OCI-LY1 (cell line): ENCODE data around the gene TICAM1.
A peak's percentile ranks its signal among the peaks of the same experiment; 100 is the strongest.
"Not testable (repeated sequence)": the region's sequence is repeated elsewhere in the genome, so short reads cannot be mapped to it uniquely, and the experiment has no call there.

Experiments
- H2AFZ ChIP-seq: fragments of 200-600 bp; sonication (generic), shearing (Covaris generic); 2 replicates; pipeline ENCODE4 v1.6.0; 2014; ENCODE audit warnings: antibody characterized with exemption, mild to moderate bottlenecking, low read length
- H3F3A ChIP-seq: fragments of 200-600 bp; sonication (generic), shearing (Covaris generic); 2 replicates; pipeline ENCODE4 v1.6.0; 2014; ENCODE audit warnings: mild to moderate bottlenecking, antibody characterized with exemption, low read length, moderate library complexity; ENCODE audit not compliant: insufficient read depth
- H3K27ac ChIP-seq: fragments of 200-600 bp; sonication (generic); 2 replicates; pipeline ENCODE4 v1.5.1; 2014; ENCODE audit warnings: low read length, mixed run types, mild to moderate bottlenecking, low read depth; ENCODE audit not compliant: poor library complexity, severe bottlenecking
- H3K27me3 ChIP-seq: fragments of 200-600 bp; sonication (generic); 2 replicates; pipeline ENCODE4 v1.6.0; 2014; ENCODE audit warnings: antibody characterized with exemption, mild to moderate bottlenecking, low read length, moderate library complexity; ENCODE audit not compliant: insufficient read depth
- H3K36me3 ChIP-seq: fragments of 200-600 bp; sonication (generic); 2 replicates; pipeline ENCODE4 v1.6.1; 2014; ENCODE audit warnings: mild to moderate bottlenecking, antibody characterized with exemption, low read length, moderate library complexity, mixed read lengths; ENCODE audit not compliant: insufficient read depth
- H3K4me1 ChIP-seq: fragments of 200-600 bp; sonication (generic); 2 replicates; pipeline ENCODE4 v1.5.1; 2014; ENCODE audit warnings: mild to moderate bottlenecking, low read length, moderate library complexity; ENCODE audit not compliant: insufficient read depth, severe bottlenecking
- H3K4me2 ChIP-seq: fragments of 200-600 bp; sonication (generic), shearing (Covaris generic); 2 replicates; pipeline ENCODE4 v1.6.1; 2014; ENCODE audit warnings: low read length
- H3K4me3 ChIP-seq: fragments of 200-600 bp; sonication (generic); 2 replicates; pipeline ENCODE4 v1.5.1; 2014; ENCODE audit warnings: low read length, low read depth, mild to moderate bottlenecking, mixed read lengths; ENCODE audit not compliant: poor library complexity, severe bottlenecking
- H3K79me2 ChIP-seq: fragments of 200-600 bp; shearing (Covaris generic); 2 replicates; pipeline ENCODE4 v1.6.1; 2016; ENCODE audit warnings: mixed run types, low read length, mixed read lengths; ENCODE audit not compliant: insufficient read depth
- H3K9ac ChIP-seq: fragments of 200-600 bp; sonication (generic), shearing (Covaris generic); 2 replicates; pipeline ENCODE4 v1.6.1; 2014; ENCODE audit warnings: mild to moderate bottlenecking, low read length, mixed read lengths
- H3K9me2 ChIP-seq: fragments of 200-600 bp; sonication (generic), shearing (Covaris generic); 2 replicates; pipeline ENCODE4 v1.6.1; 2014; ENCODE audit warnings: low read depth, mild to moderate bottlenecking, low read length, mixed read lengths
- H3K9me3 ChIP-seq: fragments of 200-600 bp; shearing (Covaris generic); 2 replicates; pipeline ENCODE4 v1.6.1; 2014; ENCODE audit warnings: low read length, mixed read lengths
- H4K20me1 ChIP-seq: fragments of 200-600 bp; sonication (generic), shearing (Covaris generic); 2 replicates; pipeline ENCODE4 v1.6.0; 2016; ENCODE audit warnings: mild to moderate bottlenecking, low read length; ENCODE audit not compliant: insufficient read depth
- CTCF ChIP-seq: fragments of 200-600 bp; sonication (generic), shearing (Covaris generic); IDR thresholded peaks from 2 replicates; pipeline ENCODE4 v1.5.1; 2017; ENCODE audit warnings: mild to moderate bottlenecking, antibody characterized with exemption, low read length, moderate library complexity, mixed read lengths
- EZH2 ChIP-seq: fragments of 200-600 bp; sonication (generic), shearing (Covaris generic); IDR thresholded peaks from 2 replicates; pipeline ENCODE4 v1.8.0; 2017; ENCODE audit warnings: borderline replicate concordance, mixed run types, mild to moderate bottlenecking, antibody characterized with exemption, low read length, moderate library complexity, mixed read lengths

Gene TICAM1

GRCh38 chr19:4839192-4839591 is 7.7 kb upstream of the TICAM1 start:
- no peak overlapping the region for H2AFZ ChIP-seq
- H3K27me3 ChIP-seq = no peaks in the 10 kb centered on the region
- no peaks in the 10 kb centered on the region for H3K79me2 ChIP-seq
- TF ChIP-seq EZH2 (no peak), CTCF (no peak)
- H3F3A ChIP-seq = no peaks in the 10 kb centered on the region
- H3K9me3 ChIP-seq = no peaks in the 10 kb centered on the region
- H3K4me2 ChIP-seq = no peak overlapping the region
- no peaks in the 10 kb centered on the region for H4K20me1 ChIP-seq
- H3K4me1 ChIP-seq = no peaks in the 10 kb centered on the region
- H3K9me2 ChIP-seq = no peaks in the 10 kb centered on the region
- no peak overlapping the region for H3K9ac ChIP-seq
- no peak overlapping the region for H3K27ac ChIP-seq
- peaks cover 35% of the 10 kb centered on the region for H3K36me3 ChIP-seq
- H3K4me3 ChIP-seq = no peak overlapping the region

- H3K9me2 ChIP-seq = no peaks in the 10 kb centered on the region
- no peak overlapping the region for H3K27ac ChIP-seq
- H3K4me1 ChIP-seq = peaks cover 28% of the 10 kb centered on the region
- H3K4me2 ChIP-seq = no peak overlapping the region
- no peak overlapping the region for H2AFZ ChIP-seq
- TF ChIP-seq CTCF (no peak), EZH2 (no peak)
- H3K36me3 ChIP-seq = peaks cover 4% of the 10 kb centered on the region; the same call in 1 of the 2 replicates
- no peaks in the 10 kb centered on the region for H3K9me3 ChIP-seq
- H3K27me3 ChIP-seq = no peaks in the 10 kb centered on the region
- peaks cover 16% of the 10 kb centered on the region; the same call in 1 of the 2 replicates for H3K79me2 ChIP-seq
- H3K4me3 ChIP-seq = no peak overlapping the region
- no peak overlapping the region for H3K9ac ChIP-seq
- H4K20me1 ChIP-seq = no peaks in the 10 kb centered on the region
- H3F3A ChIP-seq = no peaks in the 10 kb centered on the region
These were observed 1.3 kb upstream of the TICAM1 start for GRCh38 chr19:4832776-4833175.

GRCh38 chr19:4831979-4832340 is 448 bp upstream of the TICAM1 start:
- H3F3A ChIP-seq, H3K36me3 ChIP-seq, H3K9me3 ChIP-seq, H3K27me3 ChIP-seq, H4K20me1 ChIP-seq, H3K9me2 ChIP-seq: not testable (repeated sequence)
- Histone ChIP-seq H2AFZ (peak overlapping the region; percentile 55; the same call in 1 of the 2 replicates), H3K27ac (peak overlapping the region; percentile 88), H3K4me3 (peak overlapping the region; percentile 85), H3K9ac (peak overlapping the region; percentile 91), H3K4me1 (peaks cover 30% of the 10 kb centered on the region), H3K79me2 (peaks cover 19% of the 10 kb centered on the region; the same call in 1 of the 2 replicates), H3K4me2 (peak overlapping the region; percentile 94)

- peak overlapping the region; percentile 85 for H3K4me3 ChIP-seq
- H3F3A ChIP-seq = no peaks in the 10 kb centered on the region
- no peak overlapping the region for H2AFZ ChIP-seq
- no peaks in the 10 kb centered on the region for H3K9me3 ChIP-seq
- H3K4me2 ChIP-seq = peak overlapping the region; percentile 94
- no peaks in the 10 kb centered on the region for H3K36me3 ChIP-seq
- TF ChIP-seq CTCF = no peak
- H3K27me3 ChIP-seq = no peaks in the 10 kb centered on the region
- peak overlapping the region; percentile 91 for H3K9ac ChIP-seq
- no peaks in the 10 kb centered on the region for H3K9me2 ChIP-seq
- peaks cover 30% of the 10 kb centered on the region for H3K4me1 ChIP-seq
- no peaks in the 10 kb centered on the region for H4K20me1 ChIP-seq
- peaks cover 19% of the 10 kb centered on the region; the same call in 1 of the 2 replicates for H3K79me2 ChIP-seq
- H3K27ac ChIP-seq = peak overlapping the region; percentile 88
These were observed 695 bp downstream of the TICAM1 start for GRCh38 chr19:4830768-4831265.
